Fibroblast of lung (primary cell): ENCODE results near the gene EPHA8.

ENCODE experiments used
- CTCF ChIP-seq, 2 donors: IDR thresholded peaks in 1 of 2; conservative IDR thresholded peaks in 1 of 2; 1 replicate in 1 of 2; 2 replicates in 1 of 2; pipeline ENCODE4 v1.5.1; 2011 to 2012; ENCODE audit warnings: low read length in 2 of 2, control low read depth in 1 of 2, inconsistent platforms in 1 of 2, low read depth in 1 of 2, mild to moderate bottlenecking in 1 of 2
- EZH2 ChIP-seq: IDR thresholded peaks from 2 replicates; pipeline ENCODE4 v1.5.1; 2012; ENCODE audit warnings: low read length, control low read depth, mild to moderate bottlenecking; ENCODE audit errors: missing control alignments

- no peak for TF ChIP-seq CTCF (conservative IDR thresholded peaks at IDR 0.05 in 1 of 2, IDR thresholded peaks at IDR 0.05 in 1 of 2; ENCODE audit: low read depth in 1 of 2, low read length in 2 of 2)
- TF ChIP-seq EZH2: no peak
Observed at GRCh38 chr1:22625262-22625925, 62.1 kb downstream of the EPHA8 start.
